OCI-LY1 (cell line): Measurements from ENCODE around the gene HTR2B.

Experiments used
- EZH2 ChIP-seq: fragments of 200-600 bp; sonication (generic), shearing (Covaris generic); IDR thresholded peaks from 2 replicates; pipeline ENCODE4 v1.8.0; 2017; ENCODE audit warnings: borderline replicate concordance, mixed run types, mild to moderate bottlenecking, antibody characterized with exemption, low read length, moderate library complexity, mixed read lengths
- TF ChIP-seq, protein P1 (sequence below): fragments of 200-600 bp; sonication (generic), shearing (Covaris generic); IDR thresholded peaks from 2 replicates; pipeline ENCODE4 v1.5.1; 2017; ENCODE audit warnings: mild to moderate bottlenecking, antibody characterized with exemption, low read length, moderate library complexity, mixed read lengths

DNA sequence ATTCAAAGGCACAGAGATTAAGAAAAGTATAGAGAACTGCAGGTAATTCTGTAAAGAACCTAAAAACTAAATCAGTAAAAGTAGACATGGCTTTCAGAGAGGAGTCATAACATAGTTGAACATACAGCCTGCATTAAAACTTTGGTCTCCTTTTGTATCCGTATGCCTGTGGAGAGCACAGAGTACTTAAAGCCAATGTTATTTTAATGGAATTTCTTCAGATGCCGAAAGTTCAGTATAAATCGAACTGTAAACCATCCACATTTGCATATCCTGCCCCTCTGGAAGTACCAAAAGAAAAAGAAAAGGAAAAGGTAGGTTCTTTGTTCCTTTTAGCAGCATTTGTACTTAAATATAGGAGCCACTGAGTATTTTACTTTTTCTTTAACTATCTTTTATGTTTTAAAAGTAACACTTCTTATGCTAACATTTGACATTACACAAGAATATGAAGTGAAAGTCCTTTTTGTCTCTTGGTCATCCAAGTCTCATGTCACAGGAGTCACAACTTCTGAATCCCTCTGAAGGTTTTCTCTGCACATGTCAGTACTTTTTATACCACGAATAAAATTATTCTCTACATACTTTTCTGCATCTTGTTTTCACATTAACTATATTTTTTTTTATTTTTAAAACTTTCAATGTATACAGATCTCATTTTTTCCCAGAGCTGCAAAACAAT lies 38.7 kb upstream of the HTR2B start:
- TF ChIP-seq, protein P1, sequence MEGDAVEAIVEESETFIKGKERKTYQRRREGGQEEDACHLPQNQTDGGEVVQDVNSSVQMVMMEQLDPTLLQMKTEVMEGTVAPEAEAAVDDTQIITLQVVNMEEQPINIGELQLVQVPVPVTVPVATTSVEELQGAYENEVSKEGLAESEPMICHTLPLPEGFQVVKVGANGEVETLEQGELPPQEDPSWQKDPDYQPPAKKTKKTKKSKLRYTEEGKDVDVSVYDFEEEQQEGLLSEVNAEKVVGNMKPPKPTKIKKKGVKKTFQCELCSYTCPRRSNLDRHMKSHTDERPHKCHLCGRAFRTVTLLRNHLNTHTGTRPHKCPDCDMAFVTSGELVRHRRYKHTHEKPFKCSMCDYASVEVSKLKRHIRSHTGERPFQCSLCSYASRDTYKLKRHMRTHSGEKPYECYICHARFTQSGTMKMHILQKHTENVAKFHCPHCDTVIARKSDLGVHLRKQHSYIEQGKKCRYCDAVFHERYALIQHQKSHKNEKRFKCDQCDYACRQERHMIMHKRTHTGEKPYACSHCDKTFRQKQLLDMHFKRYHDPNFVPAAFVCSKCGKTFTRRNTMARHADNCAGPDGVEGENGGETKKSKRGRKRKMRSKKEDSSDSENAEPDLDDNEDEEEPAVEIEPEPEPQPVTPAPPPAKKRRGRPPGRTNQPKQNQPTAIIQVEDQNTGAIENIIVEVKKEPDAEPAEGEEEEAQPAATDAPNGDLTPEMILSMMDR: no peak
- no peak for TF ChIP-seq EZH2
